Measurements from ENCODE around the gene A4GNT.

The A4GNT gene

DNA sequence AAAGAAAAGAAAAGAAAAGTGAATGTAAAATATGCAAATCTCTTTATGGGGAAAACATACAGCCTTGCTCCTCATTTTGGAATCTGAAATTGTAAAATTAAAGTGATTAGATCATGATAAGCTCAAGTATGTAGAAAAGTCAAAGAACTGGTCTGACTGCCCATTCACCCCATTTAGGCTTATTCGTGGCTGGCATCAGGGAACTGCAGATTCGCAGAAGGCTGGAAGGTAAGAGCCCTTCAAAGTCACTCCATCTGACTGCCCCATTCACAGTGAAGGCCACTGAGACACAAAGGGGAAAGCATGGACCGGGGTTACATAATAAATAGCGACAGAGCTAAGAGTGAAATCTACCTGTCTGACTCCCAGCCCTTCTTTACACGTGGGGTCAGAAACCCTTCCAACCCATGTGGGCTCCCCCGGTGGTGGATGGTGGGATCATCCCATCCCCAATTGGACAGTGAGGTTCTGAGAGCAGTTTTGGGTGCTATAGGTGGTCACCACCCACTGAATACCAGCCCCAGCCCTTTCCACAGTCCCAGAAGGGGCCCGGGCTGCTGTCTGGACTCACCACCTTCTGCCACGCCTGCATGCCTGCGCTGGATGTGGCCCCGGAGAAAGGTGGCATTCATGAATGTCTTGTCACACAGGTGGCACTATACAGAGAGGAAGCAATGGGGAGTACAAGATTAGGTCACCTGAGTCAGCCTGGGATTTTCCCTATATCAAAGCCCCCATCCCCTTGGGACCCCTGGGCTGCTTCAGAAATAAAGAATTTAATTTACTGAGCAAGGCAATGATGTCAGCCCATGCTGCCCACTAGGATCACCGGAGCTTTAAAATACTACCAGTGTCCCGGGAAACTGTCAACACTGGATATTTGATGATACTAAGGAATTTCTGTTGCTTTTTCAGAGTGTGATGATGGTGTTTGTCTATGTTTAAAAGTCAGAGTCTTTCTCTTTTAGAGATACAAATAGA, 34.7 kb downstream of the A4GNT start:
- ChIA-PET POLR2A (no interaction called here), CTCF (interaction anchor here (0.6 to 1.2 kb wide), 8 partner anchors 10 to 832 kb away, joined by 3 to 5 read pairs (median 3); no protein-coding TSS in a partner anchor)
- TF ChIP-seq, protein P1, sequence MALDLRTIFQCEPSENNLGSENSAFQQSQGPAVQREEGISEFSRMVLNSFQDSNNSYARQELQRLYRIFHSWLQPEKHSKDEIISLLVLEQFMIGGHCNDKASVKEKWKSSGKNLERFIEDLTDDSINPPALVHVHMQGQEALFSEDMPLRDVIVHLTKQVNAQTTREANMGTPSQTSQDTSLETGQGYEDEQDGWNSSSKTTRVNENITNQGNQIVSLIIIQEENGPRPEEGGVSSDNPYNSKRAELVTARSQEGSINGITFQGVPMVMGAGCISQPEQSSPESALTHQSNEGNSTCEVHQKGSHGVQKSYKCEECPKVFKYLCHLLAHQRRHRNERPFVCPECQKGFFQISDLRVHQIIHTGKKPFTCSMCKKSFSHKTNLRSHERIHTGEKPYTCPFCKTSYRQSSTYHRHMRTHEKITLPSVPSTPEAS (tag by site-specific recombination; IDR thresholded peaks at IDR 0.05) = no peak
- TF ChIP-seq GLI4 (tag by site-specific recombination; IDR thresholded peaks at IDR 0.05) = no peak
- no peak for TF ChIP-seq SCRT1 (tag by site-specific recombination; IDR thresholded peaks at IDR 0.05; ENCODE audit: borderline replicate concordance)
- TF ChIP-seq, protein P2, sequence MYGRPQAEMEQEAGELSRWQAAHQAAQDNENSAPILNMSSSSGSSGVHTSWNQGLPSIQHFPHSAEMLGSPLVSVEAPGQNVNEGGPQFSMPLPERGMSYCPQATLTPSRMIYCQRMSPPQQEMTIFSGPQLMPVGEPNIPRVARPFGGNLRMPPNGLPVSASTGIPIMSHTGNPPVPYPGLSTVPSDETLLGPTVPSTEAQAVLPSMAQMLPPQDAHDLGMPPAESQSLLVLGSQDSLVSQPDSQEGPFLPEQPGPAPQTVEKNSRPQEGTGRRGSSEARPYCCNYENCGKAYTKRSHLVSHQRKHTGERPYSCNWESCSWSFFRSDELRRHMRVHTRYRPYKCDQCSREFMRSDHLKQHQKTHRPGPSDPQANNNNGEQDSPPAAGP (tag by site-specific recombination; IDR thresholded peaks at IDR 0.05) = no peak
- TF ChIP-seq ZNF629 (tag by site-specific recombination; IDR thresholded peaks at IDR 0.05) = no peak
- no peak for TF ChIP-seq OVOL3 (tag by site-specific recombination; IDR thresholded peaks at IDR 0.05)
- TF ChIP-seq KLF7 (tag by site-specific recombination; IDR thresholded peaks at IDR 0.05; ENCODE audit: borderline replicate concordance) = no peak
- no peak for TF ChIP-seq ZNF830 (tag by site-specific recombination; IDR thresholded peaks at IDR 0.05; ENCODE audit: low read depth)
- no peak for TF ChIP-seq ZBTB21 (tag by site-specific recombination; IDR thresholded peaks at IDR 0.05)
- TF ChIP-seq, protein P3, sequence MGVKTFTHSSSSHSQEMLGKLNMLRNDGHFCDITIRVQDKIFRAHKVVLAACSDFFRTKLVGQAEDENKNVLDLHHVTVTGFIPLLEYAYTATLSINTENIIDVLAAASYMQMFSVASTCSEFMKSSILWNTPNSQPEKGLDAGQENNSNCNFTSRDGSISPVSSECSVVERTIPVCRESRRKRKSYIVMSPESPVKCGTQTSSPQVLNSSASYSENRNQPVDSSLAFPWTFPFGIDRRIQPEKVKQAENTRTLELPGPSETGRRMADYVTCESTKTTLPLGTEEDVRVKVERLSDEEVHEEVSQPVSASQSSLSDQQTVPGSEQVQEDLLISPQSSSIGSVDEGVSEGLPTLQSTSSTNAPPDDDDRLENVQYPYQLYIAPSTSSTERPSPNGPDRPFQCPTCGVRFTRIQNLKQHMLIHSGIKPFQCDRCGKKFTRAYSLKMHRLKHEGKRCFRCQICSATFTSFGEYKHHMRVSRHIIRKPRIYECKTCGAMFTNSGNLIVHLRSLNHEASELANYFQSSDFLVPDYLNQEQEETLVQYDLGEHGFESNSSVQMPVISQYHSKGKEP (tag by site-specific recombination; IDR thresholded peaks at IDR 0.05) = no peak
- no peak for TF ChIP-seq KLF8 (tag by site-specific recombination; IDR thresholded peaks at IDR 0.05)
- TF ChIP-seq ZSCAN16 (tag by site-specific recombination; IDR thresholded peaks at IDR 0.05) = no peak
- no peak for TF ChIP-seq HOXD13 (CRISPR knock-in tag; IDR thresholded peaks at IDR 0.05; ENCODE audit: borderline replicate concordance)
- TF ChIP-seq, protein P4, sequence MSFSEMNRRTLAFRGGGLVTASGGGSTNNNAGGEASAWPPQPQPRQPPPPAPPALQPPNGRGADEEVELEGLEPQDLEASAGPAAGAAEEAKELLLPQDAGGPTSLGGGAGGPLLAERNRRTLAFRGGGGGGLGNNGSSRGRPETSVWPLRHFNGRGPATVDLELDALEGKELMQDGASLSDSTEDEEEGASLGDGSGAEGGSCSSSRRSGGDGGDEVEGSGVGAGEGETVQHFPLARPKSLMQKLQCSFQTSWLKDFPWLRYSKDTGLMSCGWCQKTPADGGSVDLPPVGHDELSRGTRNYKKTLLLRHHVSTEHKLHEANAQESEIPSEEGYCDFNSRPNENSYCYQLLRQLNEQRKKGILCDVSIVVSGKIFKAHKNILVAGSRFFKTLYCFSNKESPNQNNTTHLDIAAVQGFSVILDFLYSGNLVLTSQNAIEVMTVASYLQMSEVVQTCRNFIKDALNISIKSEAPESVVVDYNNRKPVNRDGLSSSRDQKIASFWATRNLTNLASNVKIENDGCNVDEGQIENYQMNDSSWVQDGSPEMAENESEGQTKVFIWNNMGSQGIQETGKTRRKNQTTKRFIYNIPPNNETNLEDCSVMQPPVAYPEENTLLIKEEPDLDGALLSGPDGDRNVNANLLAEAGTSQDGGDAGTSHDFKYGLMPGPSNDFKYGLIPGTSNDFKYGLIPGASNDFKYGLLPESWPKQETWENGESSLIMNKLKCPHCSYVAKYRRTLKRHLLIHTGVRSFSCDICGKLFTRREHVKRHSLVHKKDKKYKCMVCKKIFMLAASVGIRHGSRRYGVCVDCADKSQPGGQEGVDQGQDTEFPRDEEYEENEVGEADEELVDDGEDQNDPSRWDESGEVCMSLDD (tag by site-specific recombination; IDR thresholded peaks at IDR 0.05) = no peak
- TF ChIP-seq ZBTB48 (tag by site-specific recombination; IDR thresholded peaks at IDR 0.05) = no peak
- no peak for TF ChIP-seq ZNF571 (tag by site-specific recombination; IDR thresholded peaks at IDR 0.05)
- TF ChIP-seq ZNF529 (tag by site-specific recombination; IDR thresholded peaks at IDR 0.05; ENCODE audit: insufficient replicate concordance) = no peak
- peaks cover 4% of the 10 kb centered on the region for H3K4me1 ChIP-seq (ENCODE audit: control insufficient read depth, insufficient read depth, low read length)
- peaks cover 0 to 57% of the 10 kb centered on the region in 2 experiments; a peak in 2 of 3 replicates for H3K36me3 ChIP-seq (ENCODE audit: control insufficient read depth in 2 of 2, insufficient read depth in 1 of 2, low read length in 2 of 2)
- no peak overlapping the region for H3K27ac ChIP-seq (ENCODE audit: extremely low read depth, low read depth, low read length)
- H3K9me3 ChIP-seq (ENCODE audit: control insufficient read depth, insufficient read depth, low read depth, low read length) = no peaks in the 10 kb centered on the region
- no peak overlapping the region for H3K4me3 ChIP-seq (ENCODE audit: low read depth, low read length)

DNA sequence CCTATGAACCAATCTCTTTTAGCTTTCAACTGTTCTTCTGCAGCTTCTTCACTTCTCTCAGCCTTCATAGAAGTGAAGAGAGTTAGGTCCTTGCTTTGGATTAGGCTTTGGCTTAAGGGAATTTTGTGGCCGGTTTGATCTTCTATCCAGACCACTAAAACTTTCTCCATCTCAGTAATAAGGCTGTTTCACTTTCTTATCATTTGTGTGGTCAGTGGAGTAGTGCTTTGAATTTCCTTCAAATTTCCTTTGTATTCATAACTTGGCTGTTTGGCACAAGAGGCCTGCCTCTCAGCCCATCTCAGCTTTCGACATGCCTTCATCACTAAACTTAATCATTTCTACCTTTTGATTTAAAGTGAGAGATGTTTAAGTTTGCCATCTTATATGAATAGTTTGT, 38.5 kb downstream of the A4GNT start:
- H3K4me1 ChIP-seq (ENCODE audit: control insufficient read depth, insufficient read depth, low read length) = no peaks in the 10 kb centered on the region
- POLR2A ChIA-PET = no interaction called here
- no peaks in the 10 kb centered on the region for H3K9me3 ChIP-seq (ENCODE audit: control insufficient read depth, insufficient read depth, low read depth, low read length)
- H3K36me3 ChIP-seq (ENCODE audit: control insufficient read depth in 2 of 2, insufficient read depth in 1 of 2, low read length in 2 of 2) = peaks cover 0 to 51% of the 10 kb centered on the region in 2 experiments; a peak in 2 of 3 replicates
- no peak overlapping the region for H3K27ac ChIP-seq (ENCODE audit: extremely low read depth, low read depth, low read length)
- H3K4me3 ChIP-seq (ENCODE audit: low read depth, low read length) = no peak overlapping the region
- CTCF ChIA-PET = interaction anchor here (0.6 to 1.6 kb wide), 4 partner anchors 19 to 1742 kb away, joined by 3 to 4 read pairs (median 3); no protein-coding TSS in a partner anchor
- TF ChIP-seq, protein P5, sequence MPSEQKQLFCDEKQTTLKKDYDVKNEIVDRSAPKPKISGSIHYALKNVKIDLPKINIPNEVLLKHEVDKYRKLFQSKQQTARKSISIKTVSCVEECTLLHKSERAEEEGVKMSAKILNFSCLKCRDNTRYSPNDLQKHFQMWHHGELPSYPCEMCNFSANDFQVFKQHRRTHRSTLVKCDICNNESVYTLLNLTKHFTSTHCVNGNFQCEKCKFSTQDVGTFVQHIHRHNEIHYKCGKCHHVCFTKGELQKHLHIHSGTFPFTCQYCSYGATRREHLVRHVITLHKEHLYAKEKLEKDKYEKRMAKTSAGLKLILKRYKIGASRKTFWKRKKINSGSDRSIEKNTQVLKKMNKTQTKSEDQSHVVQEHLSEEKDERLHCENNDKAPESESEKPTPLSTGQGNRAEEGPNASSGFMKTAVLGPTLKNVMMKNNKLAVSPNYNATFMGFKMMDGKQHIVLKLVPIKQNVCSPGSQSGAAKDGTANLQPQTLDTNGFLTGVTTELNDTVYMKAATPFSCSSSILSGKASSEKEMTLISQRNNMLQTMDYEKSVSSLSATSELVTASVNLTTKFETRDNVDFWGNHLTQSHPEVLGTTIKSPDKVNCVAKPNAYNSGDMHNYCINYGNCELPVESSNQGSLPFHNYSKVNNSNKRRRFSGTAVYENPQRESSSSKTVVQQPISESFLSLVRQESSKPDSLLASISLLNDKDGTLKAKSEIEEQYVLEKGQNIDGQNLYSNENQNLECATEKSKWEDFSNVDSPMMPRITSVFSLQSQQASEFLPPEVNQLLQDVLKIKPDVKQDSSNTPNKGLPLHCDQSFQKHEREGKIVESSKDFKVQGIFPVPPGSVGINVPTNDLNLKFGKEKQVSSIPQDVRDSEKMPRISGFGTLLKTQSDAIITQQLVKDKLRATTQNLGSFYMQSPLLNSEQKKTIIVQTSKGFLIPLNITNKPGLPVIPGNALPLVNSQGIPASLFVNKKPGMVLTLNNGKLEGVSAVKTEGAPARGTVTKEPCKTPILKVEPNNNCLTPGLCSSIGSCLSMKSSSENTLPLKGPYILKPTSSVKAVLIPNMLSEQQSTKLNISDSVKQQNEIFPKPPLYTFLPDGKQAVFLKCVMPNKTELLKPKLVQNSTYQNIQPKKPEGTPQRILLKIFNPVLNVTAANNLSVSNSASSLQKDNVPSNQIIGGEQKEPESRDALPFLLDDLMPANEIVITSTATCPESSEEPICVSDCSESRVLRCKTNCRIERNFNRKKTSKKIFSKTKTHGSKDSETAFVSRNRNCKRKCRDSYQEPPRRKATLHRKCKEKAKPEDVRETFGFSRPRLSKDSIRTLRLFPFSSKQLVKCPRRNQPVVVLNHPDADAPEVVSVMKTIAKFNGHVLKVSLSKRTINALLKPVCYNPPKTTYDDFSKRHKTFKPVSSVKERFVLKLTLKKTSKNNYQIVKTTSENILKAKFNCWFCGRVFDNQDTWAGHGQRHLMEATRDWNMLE (tag by site-specific recombination; conservative IDR thresholded peaks at IDR 0.05; ENCODE audit: low read depth) = no peak
- no peak for TF ChIP-seq OVOL3 (tag by site-specific recombination; IDR thresholded peaks at IDR 0.05)
